GM19467 (cell line): ENCODE data around the gene C5orf58.
A peak's percentile ranks its signal among the peaks of the same experiment; 100 is the strongest.

Experiments
- ATAC-seq: cut with Tn5 transposase; IDR thresholded peaks from one replicate; pipeline ENCODE4 v1.9.1; 2021; ENCODE audit warnings: mild to moderate bottlenecking, moderate library complexity; ENCODE audit not compliant: unreplicated experiment

C5orf58 gene

DNA sequence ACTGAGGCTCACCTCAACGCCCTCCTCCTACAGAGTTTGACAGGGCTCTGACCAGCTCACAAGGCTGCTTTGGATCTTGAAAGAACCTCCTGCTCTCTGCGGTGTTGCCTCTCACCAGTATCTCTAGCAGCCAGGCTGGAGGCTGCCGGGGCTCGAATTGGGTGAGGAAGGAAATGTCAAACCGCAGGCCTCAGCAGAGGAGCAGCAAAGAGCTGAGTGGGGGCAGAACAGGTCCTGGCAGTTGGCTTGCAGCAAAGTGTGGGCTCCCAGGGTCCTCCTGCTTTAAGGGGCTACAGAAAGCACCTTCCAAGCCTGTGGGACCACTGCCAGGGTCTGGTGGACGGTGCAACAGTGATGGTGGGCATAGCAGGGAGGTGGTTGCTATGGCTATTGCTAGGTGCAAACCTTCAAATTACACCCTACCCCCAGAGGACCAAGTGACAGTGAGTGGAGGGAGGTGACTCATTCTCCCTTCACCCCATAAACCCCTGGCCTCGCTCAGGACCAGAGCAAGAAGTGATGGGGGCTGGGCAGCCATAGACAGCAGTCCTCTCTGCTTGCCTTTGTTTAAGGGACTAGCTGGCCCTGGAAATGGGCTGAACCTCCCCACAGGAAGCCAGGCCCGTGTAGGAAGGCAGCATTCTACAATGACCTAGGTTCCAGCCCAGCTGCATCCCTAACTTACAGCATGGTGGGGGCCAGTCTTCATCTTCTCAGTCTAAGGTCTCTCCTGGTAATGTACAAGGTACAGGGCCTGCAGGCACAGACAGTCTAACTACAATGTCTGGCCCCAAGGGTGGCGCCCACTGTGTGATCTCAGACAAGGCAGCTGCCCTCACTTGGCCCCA is 46.0 kb downstream of the C5orf58 start:
- ATAC-seq = peak; percentile 89

DNA sequence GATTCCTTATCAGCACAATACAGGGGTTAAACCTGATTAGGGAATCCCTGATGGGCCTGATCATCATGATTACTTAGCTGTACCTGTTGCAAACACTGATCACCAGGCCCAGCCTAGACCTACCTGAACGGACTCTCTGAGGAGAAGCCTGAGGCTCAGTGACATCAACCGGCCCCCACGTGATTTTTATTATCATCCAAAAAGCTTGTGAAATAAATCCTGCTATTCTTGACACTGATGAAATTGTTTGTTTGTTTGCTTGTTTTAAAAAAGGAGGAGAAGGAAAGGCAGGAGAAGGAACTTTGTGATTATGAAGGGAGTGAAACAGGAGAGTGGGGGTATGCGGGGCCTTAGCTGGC is 46.7 kb downstream of the C5orf58 start:
- ATAC-seq = no peak

DNA sequence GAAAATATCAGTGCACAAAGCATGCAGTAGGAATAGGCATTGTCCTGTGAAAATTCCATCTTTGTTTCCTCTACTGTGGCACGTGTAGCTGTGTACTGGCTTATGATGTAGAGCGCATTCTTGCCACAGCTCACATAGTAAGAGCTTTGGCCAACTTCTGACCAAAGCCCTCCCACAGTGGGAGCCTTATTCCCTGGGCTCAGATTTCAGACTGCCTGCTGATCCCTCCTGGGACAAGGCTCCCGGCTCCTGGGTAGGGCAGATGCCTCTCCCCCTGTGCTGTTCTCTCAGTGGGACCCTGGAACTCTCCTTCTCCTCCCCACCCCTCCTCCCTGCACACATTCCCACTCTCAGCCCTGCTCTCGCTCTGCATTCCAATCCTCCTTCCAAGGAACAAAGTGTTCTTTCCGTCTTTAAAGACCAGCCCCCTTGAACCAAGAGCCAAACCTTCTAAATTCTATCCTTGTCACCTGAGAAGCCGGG is 47.3 kb downstream of the C5orf58 start:
- no peak for ATAC-seq

DNA sequence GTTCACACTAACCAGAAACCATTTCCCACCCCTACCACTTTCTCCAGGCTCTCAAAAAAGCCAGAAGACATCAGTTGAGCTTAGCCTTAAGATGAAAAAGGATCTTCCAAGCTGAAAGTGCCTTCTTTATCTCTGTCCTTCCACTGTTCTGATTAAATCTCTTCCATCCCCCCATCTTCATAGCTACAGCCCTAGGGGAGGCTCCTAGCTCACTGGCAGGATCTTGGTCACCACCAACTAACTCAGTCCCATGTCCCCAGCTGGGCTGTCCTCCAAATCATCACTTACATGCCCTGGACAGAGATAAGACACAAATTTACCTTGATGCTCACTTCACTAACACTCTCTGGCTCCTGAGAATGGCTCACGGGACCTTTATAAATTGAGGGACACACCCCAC is 50.5 kb downstream of the C5orf58 start:
- ATAC-seq = no peak

DNA sequence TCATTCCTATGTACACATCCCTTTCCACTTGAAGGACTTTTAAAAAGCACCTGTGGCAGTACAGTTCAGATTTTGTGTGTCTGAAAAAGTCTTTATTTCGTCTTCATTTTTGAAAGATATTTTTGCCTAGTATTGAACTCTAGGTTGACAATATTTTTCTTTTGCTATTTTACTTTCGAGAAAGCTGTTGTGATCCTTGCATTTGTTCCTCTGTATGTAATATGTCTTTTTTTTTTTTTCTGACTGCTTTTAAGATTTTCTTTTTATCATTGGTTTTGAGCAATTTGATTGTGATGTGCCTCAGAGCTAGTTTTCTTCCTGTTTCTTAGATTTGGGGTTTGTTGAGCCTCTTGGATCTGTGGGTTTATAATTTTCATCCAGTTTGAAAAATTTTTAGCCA is 51.4 kb downstream of the C5orf58 start:
- ATAC-seq = no peak

DNA sequence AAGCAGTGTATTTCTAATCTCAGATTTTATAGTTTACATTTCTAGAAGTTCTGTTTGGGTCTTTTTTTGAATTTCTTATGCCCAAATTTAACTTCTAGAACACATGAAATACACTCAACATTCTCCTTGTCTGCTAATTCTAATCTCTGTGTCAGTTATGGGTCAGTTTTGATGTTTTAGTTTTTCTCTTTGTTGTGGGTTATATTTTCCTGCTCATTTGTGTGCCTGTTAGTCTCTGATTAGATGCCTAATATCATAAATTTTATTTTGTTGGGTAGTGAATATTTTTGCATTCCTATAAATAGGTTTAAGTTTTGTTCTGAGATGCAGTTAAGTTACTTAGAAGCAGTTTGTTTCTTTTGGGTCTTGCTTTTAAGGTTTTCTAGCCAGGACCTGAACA is 52.4 kb downstream of the C5orf58 start:
- ATAC-seq = no peak

DNA sequence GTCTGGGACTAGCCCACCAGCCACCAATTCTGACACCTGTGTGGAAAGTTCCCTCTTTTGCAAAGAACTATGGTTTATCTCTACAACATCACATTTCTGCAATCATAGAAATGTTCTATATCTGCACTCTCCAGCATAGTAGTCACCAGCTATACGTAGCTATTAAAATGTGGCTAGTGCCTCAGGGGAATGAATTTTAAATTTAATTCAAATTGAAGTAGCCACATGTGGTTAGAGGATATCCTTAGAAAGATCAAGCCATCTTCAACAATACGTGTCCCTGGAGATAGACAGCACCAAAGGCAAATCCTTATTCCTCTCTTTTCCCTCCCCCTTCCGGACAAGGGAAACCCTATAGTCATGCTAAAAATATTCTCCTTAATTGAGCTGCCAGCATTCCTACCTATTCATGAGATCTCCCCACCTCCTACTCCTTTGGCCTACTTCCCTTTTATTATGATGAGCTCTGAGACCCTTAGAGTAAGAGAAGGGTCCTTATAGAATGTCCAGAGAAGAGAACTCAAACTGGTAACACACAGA is 53.7 kb downstream of the C5orf58 start:
- no peak for ATAC-seq

DNA sequence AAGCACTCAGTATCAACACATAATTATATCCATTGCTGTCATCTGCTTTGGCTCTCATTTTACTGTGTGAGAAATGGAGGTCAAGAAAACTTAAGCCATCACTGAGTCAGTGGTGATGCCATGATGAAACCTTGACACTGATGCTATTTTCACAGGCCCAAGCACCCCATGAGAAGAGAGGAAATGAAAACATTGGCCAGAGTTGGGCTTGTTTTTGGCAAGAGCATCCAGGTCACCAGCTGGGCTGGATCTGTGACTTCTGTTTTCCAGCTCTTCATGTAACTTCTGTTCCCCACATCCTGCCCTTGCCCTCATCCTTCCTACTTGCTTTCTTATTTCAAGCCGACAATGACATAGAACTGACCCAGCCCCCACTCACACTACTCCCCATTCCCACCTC is 54.7 kb downstream of the C5orf58 start:
- no peak for ATAC-seq

DNA sequence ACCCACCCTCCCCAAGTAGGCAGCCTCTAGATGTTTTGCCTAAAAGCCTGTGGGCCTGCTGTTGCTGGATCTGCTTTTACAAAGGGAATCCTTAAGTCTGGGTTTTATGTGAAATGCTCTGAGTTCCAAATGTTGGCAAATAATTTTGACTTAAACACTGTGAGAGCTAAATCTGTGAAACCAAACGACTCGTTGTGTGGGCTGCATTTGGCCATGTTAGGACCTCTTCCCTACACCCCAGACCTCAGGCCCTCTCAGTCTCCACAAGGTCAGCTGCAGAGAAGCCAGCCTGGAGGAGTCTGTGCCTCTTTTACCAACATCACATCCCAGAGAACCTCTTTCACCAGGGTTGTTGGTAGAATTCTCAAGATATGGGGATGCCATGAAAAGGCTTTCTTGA is 55.4 kb downstream of the C5orf58 start:
- ATAC-seq = no peak

DNA sequence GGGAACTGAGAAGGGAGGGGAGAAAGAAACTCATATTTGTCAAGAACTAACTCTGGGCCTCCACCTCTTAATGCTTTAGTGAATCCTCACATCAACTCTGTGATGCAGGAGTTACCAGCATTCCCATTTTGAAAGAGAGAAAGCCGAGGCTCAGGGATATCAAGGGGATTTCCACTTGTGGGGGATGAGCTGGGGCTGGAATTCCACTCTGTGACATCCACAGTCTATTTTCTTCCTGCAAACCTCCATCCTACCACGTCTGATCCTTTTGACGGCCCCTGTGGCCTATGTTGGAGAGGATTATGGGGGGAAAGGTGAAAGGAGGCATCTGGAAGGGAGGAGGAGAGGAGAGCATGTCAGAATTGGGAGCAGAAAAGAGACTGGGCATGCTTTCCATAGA is 55.8 kb downstream of the C5orf58 start:
- no peak for ATAC-seq

DNA sequence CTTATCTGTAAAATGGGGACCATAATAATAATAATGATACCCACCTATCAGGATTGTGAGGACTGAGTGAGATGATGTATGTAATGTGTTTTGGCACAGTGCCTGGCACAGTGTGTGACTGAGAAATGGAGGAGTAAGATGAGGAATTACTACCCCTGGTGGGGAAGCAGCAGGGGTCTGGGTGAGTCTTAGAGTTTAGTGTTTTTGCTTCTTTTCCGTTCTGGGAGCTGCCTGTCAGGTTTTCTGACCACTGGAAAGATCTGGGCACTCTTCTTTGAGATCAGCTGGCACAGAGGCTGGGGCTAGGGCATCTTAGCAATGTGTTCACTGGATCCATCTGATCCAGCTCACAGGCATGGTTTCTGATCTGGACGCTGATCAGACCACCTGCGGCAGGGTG is 56.3 kb downstream of the C5orf58 start:
- ATAC-seq = no peak

DNA sequence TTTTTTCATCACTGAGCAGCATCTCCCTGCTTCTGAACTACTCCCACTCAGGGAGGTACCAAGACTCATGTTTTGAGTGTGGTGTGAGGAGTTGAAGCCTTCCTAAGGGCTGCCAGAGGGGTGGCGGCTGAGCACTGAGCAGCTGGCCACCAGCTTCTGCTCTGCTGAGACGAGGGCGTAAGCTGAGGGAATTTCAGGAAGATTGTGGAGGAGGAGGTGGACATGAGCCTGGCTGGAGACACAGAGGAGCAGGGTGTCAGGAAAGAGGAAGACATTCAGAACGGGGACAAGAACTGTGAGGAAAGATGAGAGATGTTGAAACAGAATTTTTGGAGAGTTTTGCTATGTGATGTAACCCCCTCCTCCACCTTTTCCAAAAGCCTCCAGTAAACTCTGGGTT is 57.0 kb downstream of the C5orf58 start:
- no peak for ATAC-seq

DNA sequence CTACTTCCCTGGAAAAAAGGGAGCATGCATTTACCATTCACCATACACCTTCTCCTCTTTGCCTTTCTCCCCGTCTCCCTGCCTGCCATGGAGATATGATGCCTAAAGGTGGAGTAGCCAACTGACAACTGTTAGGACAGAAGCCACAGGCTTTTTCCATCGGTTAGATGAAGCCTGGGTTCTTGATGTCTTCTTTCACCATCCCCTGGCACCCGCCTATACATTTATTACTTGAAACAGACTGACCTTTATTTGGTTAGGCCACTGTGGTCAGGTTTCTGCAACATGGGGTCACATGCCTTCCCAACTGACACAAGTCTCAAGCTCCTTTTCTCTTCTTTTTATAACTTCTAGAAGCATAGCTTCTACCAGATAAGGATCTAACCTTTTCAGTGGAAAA is 57.7 kb downstream of the C5orf58 start:
- ATAC-seq = no peak

DNA sequence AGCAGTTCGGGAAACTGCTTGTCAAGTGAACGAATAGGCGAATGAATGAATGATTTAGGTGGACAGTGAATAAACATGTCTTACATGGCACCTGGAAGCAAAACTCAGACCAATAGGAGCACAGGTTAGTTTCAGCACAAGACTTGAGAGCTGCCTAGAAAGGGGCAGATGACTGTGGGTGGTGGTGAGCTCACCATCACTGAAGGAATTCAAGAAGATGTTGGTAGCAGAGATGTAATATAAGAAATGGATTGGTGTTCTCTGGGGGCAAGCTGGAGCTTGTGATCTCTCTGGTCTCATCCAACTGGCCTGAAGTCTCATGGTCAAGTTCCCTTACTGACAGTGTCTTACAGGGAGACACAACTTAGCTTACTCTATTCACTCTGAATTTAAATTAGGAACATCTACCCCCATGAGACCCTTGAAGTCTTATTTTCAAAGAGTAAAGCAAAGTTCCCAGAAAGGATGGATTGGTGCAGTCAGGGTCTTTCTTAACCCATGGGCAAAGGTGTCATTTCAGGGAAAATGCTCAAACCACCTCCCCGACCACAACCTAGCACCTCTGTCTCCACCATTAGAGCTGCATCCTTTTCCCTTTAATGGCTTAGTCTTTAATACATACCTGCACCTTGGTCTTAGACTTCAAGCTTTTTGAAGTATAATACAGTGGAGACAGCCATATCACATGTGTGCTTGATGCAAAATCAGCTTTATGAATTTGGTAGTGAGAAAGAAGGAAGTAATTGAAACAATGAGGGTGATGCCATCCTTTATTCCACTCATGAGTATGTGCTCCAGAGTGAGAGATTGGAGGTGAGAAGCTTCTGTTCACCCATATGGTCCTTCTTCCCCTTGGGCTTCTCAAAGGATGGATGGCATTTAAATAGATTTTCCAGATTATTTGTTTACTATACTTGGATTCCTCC is 59.7 kb downstream of the C5orf58 start:
- ATAC-seq = no peak

DNA sequence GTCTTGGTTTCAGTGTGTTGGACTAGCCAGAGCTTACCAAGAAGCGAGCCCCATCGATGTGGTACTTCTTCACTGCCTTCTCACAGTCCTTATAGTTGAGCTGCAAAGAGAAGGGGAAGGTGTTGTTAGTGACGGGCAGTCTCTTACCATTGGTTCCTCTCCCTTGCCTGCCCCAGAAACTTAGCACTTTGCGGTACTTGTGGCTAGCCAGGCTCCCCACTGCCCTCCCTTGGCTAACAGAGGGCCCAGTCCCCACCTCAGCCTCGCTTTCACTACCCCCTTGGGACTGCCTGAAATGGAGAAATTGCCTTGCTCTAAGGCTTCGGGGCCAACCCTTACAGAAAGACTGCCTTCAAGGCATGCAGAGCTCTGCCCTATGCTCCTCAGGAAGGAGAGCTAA is 60.5 kb downstream of the C5orf58 start:
- peak; percentile 79 for ATAC-seq

DNA sequence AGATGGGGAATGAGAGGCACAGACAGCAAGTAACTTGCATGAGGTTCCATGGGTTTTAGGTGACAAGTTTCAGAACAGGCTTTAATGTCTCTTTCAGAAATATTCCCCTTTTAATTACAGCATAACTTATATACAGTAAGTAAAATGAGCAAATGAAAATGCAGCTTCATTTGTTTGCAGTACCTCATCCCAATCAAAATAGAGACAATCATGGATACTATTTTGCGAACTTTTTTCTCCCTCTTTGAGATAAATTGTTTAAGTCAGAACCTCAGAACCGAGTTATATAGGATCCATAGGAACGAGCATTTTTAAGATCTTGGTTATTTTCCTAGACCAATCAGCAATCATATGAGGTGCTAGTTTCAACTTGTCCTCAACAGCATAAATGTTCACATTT is 61.3 kb downstream of the C5orf58 start:
- ATAC-seq = no peak

DNA sequence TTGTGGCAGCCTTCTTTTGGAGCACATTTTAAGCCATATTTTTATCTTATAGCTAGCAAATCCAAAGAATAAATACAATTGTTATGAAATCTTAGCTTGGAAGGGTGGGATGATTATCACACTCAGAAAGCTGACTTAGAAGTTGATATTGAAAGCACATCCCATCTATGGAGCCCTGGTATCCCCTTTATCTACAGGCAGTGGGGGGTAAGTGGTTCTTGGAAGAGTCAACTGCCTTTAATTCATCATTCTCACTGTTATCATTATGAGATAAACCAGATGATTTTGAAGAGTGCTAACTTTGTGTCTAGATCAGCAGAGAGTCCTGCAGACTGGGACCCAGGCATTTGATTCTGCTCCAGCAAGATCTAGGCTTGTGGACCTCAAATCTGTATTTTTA is 61.8 kb downstream of the C5orf58 start:
- ATAC-seq = no peak
